Peyer's patch (tissue), 4 donors: ENCODE results near the gene DRG2. TPM values are rescaled to one million over a fixed set of nuclear protein-coding genes. Genes with fewer than 3 reads are reported as not detected.

ENCODE experiments used
- DNase-seq, 3 donors: peaks; one replicate each; pipeline ENCODE4 v3.0.0-alpha.2; 2017 to 2019
- H3K27ac ChIP-seq, 4 donors: fragments of 200-600 bp; sonication (generic); one replicate each; pipeline ENCODE4 v1.5.1; 2016 to 2019
- H3K27me3 ChIP-seq, 2 donors: fragments of 200-600 bp; sonication (generic); one replicate each; pipeline ENCODE4 v1.5.1; 2019
- H3K36me3 ChIP-seq, 3 donors: fragments of 200-600 bp; sonication (generic); one replicate each; pipeline ENCODE4 v1.5.1; 2016 to 2019
- H3K4me1 ChIP-seq, 4 donors: fragments of 200-600 bp; sonication (generic); one replicate each; pipeline ENCODE4 v1.5.1; 2016 to 2019
- H3K4me3 ChIP-seq, 4 donors: fragments of 200-600 bp; sonication (generic); 1 replicate in 3 of 4; 2 replicates in 1 of 4; pipeline ENCODE4 v1.5.1; 2016 to 2019; ENCODE audit warnings: mild to moderate bottlenecking in 1 of 4
- H3K9me3 ChIP-seq, 4 donors: fragments of 200-600 bp; sonication (generic); one replicate each; pipeline ENCODE4 v1.5.1; 2016 to 2019; ENCODE audit warnings: mild to moderate bottlenecking in 1 of 4
- CTCF ChIP-seq, 6 experiments: fragments of 450-650 bp in 4 of 6; fragments of 200-600 bp in 2 of 6; sonication (generic) in 1 of 6; IDR thresholded peaks; one replicate each; pipeline ENCODE4 v1.5.1; 2017 to 2019; ENCODE audit warnings: antibody characterized with exemption in 6 of 6, mild to moderate bottlenecking in 3 of 6, moderate library complexity in 1 of 6
- POLR2A ChIP-seq, 2 donors: fragments of 450-650 bp; IDR thresholded peaks; one replicate each; pipeline ENCODE4 v1.5.1; 2017; ENCODE audit warnings: antibody characterized with exemption in 2 of 2, mild to moderate bottlenecking in 2 of 2, moderate library complexity in 2 of 2
- total RNA-seq, 4 donors: library from RNA; depleted of rRNA; stranded (reverse); fragments of >200 nt; gene quantifications; one replicate each; pipeline ENCODE4 v1.1.0, GENCODE V29; 2016

DRG2 gene
- total RNA-seq, 4 donors from 2014 or later, result 24.0 to 65.2 (median 48.5) TPM

- DNase-seq, result no peak
- Histone ChIP-seq H3K36me3 (peaks cover 0 to 56% (median 0%) of the 10 kb centered on the region in 3 donors), H3K4me3 (no peak overlapping the region)
Observed at GRCh38 chr17:18093616-18094408, 6.1 kb downstream of the DRG2 start.

GRCh38 chr17:18094409-18094807, 6.7 kb downstream of the DRG2 start:
- H3K27ac ChIP-seq, result no peak overlapping the region
- TF ChIP-seq CTCF (IDR thresholded peaks at IDR 0.05) (no peak), POLR2A (IDR thresholded peaks at IDR 0.05) (no peak)

More at GRCh38 chr17:18093616-18094408, 6.1 kb downstream of the DRG2 start:
- Histone ChIP-seq H3K9me3 (no peaks in the 10 kb centered on the region), H3K27me3 (no peaks in the 10 kb centered on the region), H3K27ac (no peak overlapping the region), H3K4me1 (peaks cover 0 to 5% (median 0%) of the 10 kb centered on the region in 4 donors)
- TF ChIP-seq POLR2A (IDR thresholded peaks at IDR 0.05), result no peak
- peak in 2 of 6 experiments; percentile 17 to 30 for TF ChIP-seq CTCF (IDR thresholded peaks at IDR 0.05)

GRCh38 chr17:18099516-18099915, 11.8 kb downstream of the DRG2 start:
- H3K27ac ChIP-seq, result no peak overlapping the region
- H3K4me3 ChIP-seq, result no peak overlapping the region
- no peaks in the 10 kb centered on the region for H3K9me3 ChIP-seq
- DNase-seq, result no peak
- H3K27me3 ChIP-seq, result no peaks in the 10 kb centered on the region
- H3K4me1 ChIP-seq, result no peaks in the 10 kb centered on the region
- TF ChIP-seq POLR2A (IDR thresholded peaks at IDR 0.05), result no peak
- TF ChIP-seq CTCF (IDR thresholded peaks at IDR 0.05), result no peak
- peaks cover 0 to 67% (median 0%) of the 10 kb centered on the region in 3 donors for H3K36me3 ChIP-seq

More at GRCh38 chr17:18094409-18094807, 6.7 kb downstream of the DRG2 start:
- Histone ChIP-seq H3K4me3 (no peak overlapping the region), H3K27me3 (no peaks in the 10 kb centered on the region), H3K4me1 (no peaks in the 10 kb centered on the region), H3K9me3 (no peaks in the 10 kb centered on the region), H3K36me3 (peaks cover 0 to 62% (median 0%) of the 10 kb centered on the region in 3 donors)
- no peak for DNase-seq

- TF ChIP-seq POLR2A (IDR thresholded peaks at IDR 0.05), result no peak
- no peak for TF ChIP-seq CTCF (IDR thresholded peaks at IDR 0.05)
- Histone ChIP-seq H3K27ac (no peak overlapping the region), H3K27me3 (no peaks in the 10 kb centered on the region), H3K36me3 (peaks cover 0 to 61% (median 0%) of the 10 kb centered on the region in 3 donors), H3K4me3 (no peak overlapping the region), H3K9me3 (no peaks in the 10 kb centered on the region), H3K4me1 (no peaks in the 10 kb centered on the region)
- DNase-seq, result no peak
Observed at GRCh38 chr17:18100616-18101015, 12.9 kb downstream of the DRG2 start.

- peaks cover 0 to 64% (median 0%) of the 10 kb centered on the region in 3 donors for H3K36me3 ChIP-seq
Observed at GRCh38 chr17:18101828-18102227, 14.1 kb downstream of the DRG2 start.

More at GRCh38 chr17:18101828-18102227, 14.1 kb downstream of the DRG2 start:
- Histone ChIP-seq H3K9me3 (no peaks in the 10 kb centered on the region), H3K4me3 (no peak overlapping the region), H3K27me3 (no peaks in the 10 kb centered on the region), H3K27ac (no peak overlapping the region), H3K4me1 (no peaks in the 10 kb centered on the region)
- TF ChIP-seq POLR2A (IDR thresholded peaks at IDR 0.05), result no peak
- no peak for TF ChIP-seq CTCF (IDR thresholded peaks at IDR 0.05)
- no peak for DNase-seq
